ENCODE data around the gene CFHR4. TPM values are rescaled to one million over a fixed set of nuclear protein-coding genes. Genes with fewer than 3 reads are reported as not detected.
"Not testable (repeated sequence)": the region's sequence is repeated elsewhere in the genome, so short reads cannot be mapped to it uniquely, and the experiment has no call there.

Gene CFHR4
- total RNA-seq, 2 experiments from 2014 or later: not detected

GRCh38 chr1:196896355-196896754, 8.5 kb downstream of the CFHR4 start:
- H3K9me3 Mint-ChIP-seq: no peaks in the 10 kb centered on the region
- H3K27ac Mint-ChIP-seq: no peak overlapping the region
- DNase-seq: no peak
- POLR2A ChIA-PET: no interaction called here
- H3K4me1 Mint-ChIP-seq: no peaks in the 10 kb centered on the region
- ATAC-seq (ENCODE audit: low read depth): no peak
- no peak overlapping the region for H3K4me3 Mint-ChIP-seq
- H3K36me3 Mint-ChIP-seq: no peaks in the 10 kb centered on the region
- H3K27me3 Mint-ChIP-seq: peaks cover 13% of the 10 kb centered on the region

GRCh38 chr1:196897158-196897828, 9.4 kb downstream of the CFHR4 start:
- POLR2A ChIA-PET: no interaction called here
- Mint-ChIP-seq H3K9me3 (no peaks in the 10 kb centered on the region), H3K27me3 (peaks cover 15% of the 10 kb centered on the region), H3K27ac (no peak overlapping the region), H3K4me3 (no peak overlapping the region), H3K36me3 (no peaks in the 10 kb centered on the region), H3K4me1 (no peaks in the 10 kb centered on the region)
- no peak for ATAC-seq (ENCODE audit: low read depth)
- no peak for DNase-seq

GRCh38 chr1:196902344-196902743, 14.5 kb downstream of the CFHR4 start:
- Mint-ChIP-seq H3K4me1 (no peaks in the 10 kb centered on the region), H3K4me3 (no peak overlapping the region), H3K27me3 (peaks cover 9% of the 10 kb centered on the region), H3K9me3 (no peaks in the 10 kb centered on the region), H3K36me3 (no peaks in the 10 kb centered on the region), H3K27ac (no peak overlapping the region)
- POLR2A ChIA-PET: no interaction called here
- no peak for DNase-seq
- no peak for ATAC-seq (ENCODE audit: low read depth)

GRCh38 chr1:196910215-196910614, 22.4 kb downstream of the CFHR4 start:
- DNase-seq (no peak), ATAC-seq (ENCODE audit: low read depth) (no peak)
- no peaks in the 10 kb centered on the region for H3K9me3 Mint-ChIP-seq

GRCh38 chr1:196912283-196912682, 24.4 kb downstream of the CFHR4 start:
- H3K36me3 Mint-ChIP-seq; H3K4me1 Mint-ChIP-seq; H3K9me3 Mint-ChIP-seq; POLR2A ChIA-PET; ATAC-seq (ENCODE audit: low read depth); DNase-seq; H3K27me3 Mint-ChIP-seq; H3K4me3 Mint-ChIP-seq; H3K27ac Mint-ChIP-seq: not testable (repeated sequence)

More at GRCh38 chr1:196910215-196910614, 22.4 kb downstream of the CFHR4 start:
- POLR2A ChIA-PET: no interaction called here
- no peaks in the 10 kb centered on the region for H3K4me1 Mint-ChIP-seq
- no peak overlapping the region for H3K27ac Mint-ChIP-seq
- H3K27me3 Mint-ChIP-seq: no peaks in the 10 kb centered on the region
- H3K36me3 Mint-ChIP-seq: no peaks in the 10 kb centered on the region
- H3K4me3 Mint-ChIP-seq: no peak overlapping the region

GRCh38 chr1:196926839-196927238, 39.0 kb downstream of the CFHR4 start:
- ATAC-seq (ENCODE audit: low read depth); H3K4me1 Mint-ChIP-seq; DNase-seq; H3K27ac Mint-ChIP-seq; H3K9me3 Mint-ChIP-seq; H3K36me3 Mint-ChIP-seq; POLR2A ChIA-PET; H3K4me3 Mint-ChIP-seq; H3K27me3 Mint-ChIP-seq: not testable (repeated sequence)

- H3K4me3 Mint-ChIP-seq; DNase-seq; POLR2A ChIA-PET; H3K27ac Mint-ChIP-seq; H3K9me3 Mint-ChIP-seq; H3K4me1 Mint-ChIP-seq; H3K36me3 Mint-ChIP-seq; H3K27me3 Mint-ChIP-seq; ATAC-seq (ENCODE audit: low read depth): not testable (repeated sequence)
Measured at GRCh38 chr1:196932853-196933252, 45.0 kb downstream of the CFHR4 start.

GRCh38 chr1:196933531-196934189, 45.8 kb downstream of the CFHR4 start:
- no peak for ATAC-seq (ENCODE audit: low read depth)

GRCh38 chr1:196941474-196941873, 53.6 kb downstream of the CFHR4 start:
- H3K4me1 Mint-ChIP-seq; DNase-seq; H3K27ac Mint-ChIP-seq; ATAC-seq (ENCODE audit: low read depth); H3K4me3 Mint-ChIP-seq; H3K27me3 Mint-ChIP-seq; H3K9me3 Mint-ChIP-seq; POLR2A ChIA-PET; H3K36me3 Mint-ChIP-seq: not testable (repeated sequence)

More at GRCh38 chr1:196933531-196934189, 45.8 kb downstream of the CFHR4 start:
- Mint-ChIP-seq H3K4me1 (no peaks in the 10 kb centered on the region), H3K27ac (no peak overlapping the region), H3K27me3 (no peaks in the 10 kb centered on the region), H3K36me3 (no peaks in the 10 kb centered on the region), H3K4me3 (no peak overlapping the region), H3K9me3 (peaks cover 2% of the 10 kb centered on the region)
- DNase-seq: no peak
- POLR2A ChIA-PET: no interaction called here

GRCh38 chr1:196943568-196943967, 55.7 kb downstream of the CFHR4 start, which contains the start of gene CFHR2:
Gene CFHR2, plus strand, starts transcription at chr1:196943738. Its CDS starts 143 bp downstream, at chr1:196943881.
- H3K4me1 Mint-ChIP-seq; H3K27me3 Mint-ChIP-seq; DNase-seq; POLR2A ChIA-PET; H3K9me3 Mint-ChIP-seq; H3K36me3 Mint-ChIP-seq; ATAC-seq (ENCODE audit: low read depth); H3K4me3 Mint-ChIP-seq; H3K27ac Mint-ChIP-seq: not testable (repeated sequence)

GRCh38 chr1:196951711-196952394, 64.0 kb downstream of the CFHR4 start:
- Mint-ChIP-seq H3K27ac (no peak overlapping the region), H3K4me1 (no peaks in the 10 kb centered on the region), H3K27me3 (no peaks in the 10 kb centered on the region), H3K9me3 (peaks cover 1% of the 10 kb centered on the region), H3K36me3 (no peaks in the 10 kb centered on the region), H3K4me3 (no peak overlapping the region)
- POLR2A ChIA-PET: no interaction called here
- ATAC-seq (ENCODE audit: low read depth): no peak
- no peak for DNase-seq

- POLR2A ChIA-PET: no interaction called here
- no peaks in the 10 kb centered on the region for H3K4me1 Mint-ChIP-seq
- no peaks in the 10 kb centered on the region for H3K27me3 Mint-ChIP-seq
- no peaks in the 10 kb centered on the region for H3K36me3 Mint-ChIP-seq
- ATAC-seq (ENCODE audit: low read depth) (no peak), DNase-seq (no peak)
- peaks cover 1% of the 10 kb centered on the region for H3K9me3 Mint-ChIP-seq
- no peak overlapping the region for H3K4me3 Mint-ChIP-seq
- no peak overlapping the region for H3K27ac Mint-ChIP-seq
Measured at GRCh38 chr1:196954778-196955177, 66.9 kb downstream of the CFHR4 start.

GRCh38 chr1:196955926-196956325, 68.1 kb downstream of the CFHR4 start:
- ATAC-seq (ENCODE audit: low read depth) (no peak), DNase-seq (no peak)
- POLR2A ChIA-PET: no interaction called here
- H3K36me3 Mint-ChIP-seq: no peaks in the 10 kb centered on the region
- H3K27ac Mint-ChIP-seq: no peak overlapping the region
- H3K9me3 Mint-ChIP-seq: peaks cover 1% of the 10 kb centered on the region
- no peaks in the 10 kb centered on the region for H3K27me3 Mint-ChIP-seq
- H3K4me3 Mint-ChIP-seq: no peak overlapping the region
- no peaks in the 10 kb centered on the region for H3K4me1 Mint-ChIP-seq

GRCh38 chr1:196960854-196961253, 73.0 kb downstream of the CFHR4 start:
- Mint-ChIP-seq H3K36me3 (no peaks in the 10 kb centered on the region), H3K4me1 (no peaks in the 10 kb centered on the region), H3K27me3 (no peaks in the 10 kb centered on the region), H3K27ac (no peak overlapping the region), H3K4me3 (no peak overlapping the region), H3K9me3 (no peaks in the 10 kb centered on the region)
- ATAC-seq (ENCODE audit: low read depth) (no peak), DNase-seq (no peak)
- POLR2A ChIA-PET: no interaction called here

Measured in activated naive CD8-positive, alpha-beta T cell treated with anti-CD3 and anti-CD28 coated beads, Interleukin-2, amount 10 ng/mL, durations not matched to agents 7 days and 5 days (primary cell).